A549 (cell line): ENCODE results near the gene DLL4.

Experiments
- CHD2 ChIP-seq: fragments of 150-350 bp; IDR thresholded peaks from 2 replicates; pipeline ENCODE4 v1.6.1; 2014; ENCODE audit warnings: low read length; ENCODE audit not compliant: partially characterized antibody
- ESRRA ChIP-seq: fragments of 150-350 bp; IDR thresholded peaks from 2 replicates; pipeline ENCODE4 v1.6.1; 2014; ENCODE audit warnings: mild to moderate bottlenecking, low read length, borderline replicate concordance
- POLR2A ChIP-seq: IDR thresholded peaks from 2 replicates; pipeline ENCODE4 v1.6.1; 2012; ENCODE audit warnings: mild to moderate bottlenecking, low read length
- TF ChIP-seq, protein P1 (sequence below): fragments of >200 bp; sonication (Bioruptor Twin); formaldehyde crosslinking; IDR thresholded peaks from 3 replicates; pipeline ENCODE4 v1.5.1; 2016

DNA sequence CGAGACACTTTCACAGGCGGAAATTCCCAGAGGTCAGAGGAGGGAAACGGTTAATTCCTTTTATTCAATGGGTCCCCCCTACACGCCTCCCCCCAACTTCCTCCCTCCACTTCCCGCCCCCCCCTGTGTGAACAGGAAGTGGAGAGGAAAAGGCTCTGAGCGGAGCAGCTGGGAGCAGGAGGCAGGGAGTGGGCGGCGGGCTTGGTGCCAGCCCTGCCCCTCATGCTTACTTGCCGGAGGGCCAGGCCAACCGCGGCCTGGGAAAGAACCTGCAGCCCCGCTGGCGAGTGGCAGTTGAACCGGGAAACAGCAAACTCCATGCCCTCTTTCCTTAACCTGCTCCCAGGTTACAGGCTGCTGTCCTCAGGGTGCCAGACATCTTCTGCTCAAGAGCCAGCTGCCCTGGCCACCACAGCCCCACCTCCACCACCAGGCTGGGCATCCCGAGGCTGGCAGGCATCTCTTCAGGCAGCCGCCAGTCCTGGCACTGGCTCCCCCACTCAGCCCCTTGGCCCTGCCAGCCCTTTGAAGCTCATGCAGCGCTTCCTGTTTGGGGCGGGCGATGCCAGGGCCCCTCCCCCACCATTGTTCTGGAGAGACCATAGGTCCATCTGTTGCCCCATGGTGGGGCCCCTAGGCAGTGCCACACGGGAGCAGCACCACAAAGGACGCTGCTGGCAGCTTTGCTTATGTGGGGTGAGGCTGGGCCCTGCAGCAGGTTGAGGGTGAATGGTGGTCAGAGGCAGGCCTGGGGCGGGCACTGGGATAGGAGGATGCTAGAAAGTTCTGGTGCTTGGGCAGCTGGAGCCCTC is 21.9 kb upstream of the DLL4 start:
- TF ChIP-seq, protein P1, sequence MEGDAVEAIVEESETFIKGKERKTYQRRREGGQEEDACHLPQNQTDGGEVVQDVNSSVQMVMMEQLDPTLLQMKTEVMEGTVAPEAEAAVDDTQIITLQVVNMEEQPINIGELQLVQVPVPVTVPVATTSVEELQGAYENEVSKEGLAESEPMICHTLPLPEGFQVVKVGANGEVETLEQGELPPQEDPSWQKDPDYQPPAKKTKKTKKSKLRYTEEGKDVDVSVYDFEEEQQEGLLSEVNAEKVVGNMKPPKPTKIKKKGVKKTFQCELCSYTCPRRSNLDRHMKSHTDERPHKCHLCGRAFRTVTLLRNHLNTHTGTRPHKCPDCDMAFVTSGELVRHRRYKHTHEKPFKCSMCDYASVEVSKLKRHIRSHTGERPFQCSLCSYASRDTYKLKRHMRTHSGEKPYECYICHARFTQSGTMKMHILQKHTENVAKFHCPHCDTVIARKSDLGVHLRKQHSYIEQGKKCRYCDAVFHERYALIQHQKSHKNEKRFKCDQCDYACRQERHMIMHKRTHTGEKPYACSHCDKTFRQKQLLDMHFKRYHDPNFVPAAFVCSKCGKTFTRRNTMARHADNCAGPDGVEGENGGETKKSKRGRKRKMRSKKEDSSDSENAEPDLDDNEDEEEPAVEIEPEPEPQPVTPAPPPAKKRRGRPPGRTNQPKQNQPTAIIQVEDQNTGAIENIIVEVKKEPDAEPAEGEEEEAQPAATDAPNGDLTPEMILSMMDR, result no peak
- TF ChIP-seq POLR2A (no peak), CHD2 (no peak), ESRRA (no peak)
